ENCODE data around the gene OVAAL. TPM values are rescaled to one million over a fixed set of nuclear protein-coding genes. Genes with fewer than 3 reads are reported as not detected.

Gene OVAAL
- total and polyA plus RNA-seq, 2 of the 8 experiments (the other 6 are each of a cell fraction or from before 2014, with no cell fraction given), result not detected

- Histone ChIP-seq H3K18ac (ENCODE audit: extremely low read depth, low read length) (no peak overlapping the region), H2AK5ac (ENCODE audit: low read depth, low read length) (no peak overlapping the region), H4K20me1 (replicated peaks in 1 of 2; ENCODE audit: control insufficient read depth in 1 of 2, insufficient read depth in 2 of 2, low read length in 2 of 2) (no peaks in the 10 kb centered on the region), H3K4me1 (replicated peaks in 1 of 4; ENCODE audit: control insufficient read depth in 3 of 4, insufficient read depth in 4 of 4, low read length in 3 of 4) (peaks cover 0 to 10% (median 2%) of the 10 kb centered on the region in 4 experiments; a peak in 4 of 7 replicates), H3K79me1 (ENCODE audit: low read depth, low read length) (no peaks in the 10 kb centered on the region), H4K5ac (ENCODE audit: insufficient read length, low read depth, low read length) (no peak overlapping the region), H3K4me2 (ENCODE audit: insufficient read depth in 1 of 2, low read depth in 2 of 2, low read length in 2 of 2) (no peak overlapping the region), H2AFZ (ENCODE audit: low read length) (peak overlapping the region; percentile 85), H4K91ac (replicated peaks; ENCODE audit: insufficient read length, low read length) (no peak overlapping the region), H3K14ac (ENCODE audit: insufficient read length) (no peak overlapping the region), H3K27ac (ENCODE audit: low read depth, low read length) (no peak overlapping the region), H2BK120ac (replicated peaks; ENCODE audit: low read depth, low read length) (no peak overlapping the region), H3K36me3 (ENCODE audit: control insufficient read depth in 2 of 4, insufficient read depth in 4 of 4, low read length in 3 of 4) (no peaks in the 10 kb centered on the region), H3K23ac (ENCODE audit: insufficient read length) (no peak overlapping the region), H3K56ac (replicated peaks; ENCODE audit: insufficient read length, low read depth, low read length) (no peak overlapping the region), H3K79me2 (ENCODE audit: control insufficient read depth in 1 of 2, insufficient read depth in 2 of 2, low read length in 2 of 2) (no peaks in the 10 kb centered on the region), H2BK12ac (ENCODE audit: low read depth, low read length) (no peak overlapping the region), H3K27me3 (replicated peaks in 1 of 4; ENCODE audit: control insufficient read depth in 3 of 4, extremely low read depth in 1 of 4, insufficient read depth in 3 of 4, low read length in 3 of 4) (no peaks in the 10 kb centered on the region), H3K9me3 (ENCODE audit: insufficient read depth in 2 of 2, low read depth in 1 of 2, low read length in 1 of 2) (no peaks in the 10 kb centered on the region), H3K4me3 (ENCODE audit: extremely low read depth in 1 of 4, insufficient read depth in 2 of 4, low read depth in 3 of 4, low read length in 4 of 4) (no peak overlapping the region), H2BK20ac (ENCODE audit: low read length) (no peak overlapping the region), H2BK15ac (ENCODE audit: low read length) (no peak overlapping the region), H3K4ac (replicated peaks; ENCODE audit: insufficient read length, low read depth, low read length) (no peak overlapping the region), H2BK5ac (ENCODE audit: low read depth, low read length) (no peak overlapping the region), H3K9ac (replicated peaks in 1 of 4; ENCODE audit: extremely low read depth in 1 of 4, low read depth in 3 of 4, low read length in 3 of 4) (no peak overlapping the region), H4K8ac (ENCODE audit: extremely low read depth, insufficient read depth, low read length) (no peak overlapping the region; the same call in 1 of the 2 replicates), H3K23me2 (ENCODE audit: low read depth, low read length) (no peaks in the 10 kb centered on the region; the same call in 1 of the 2 replicates)
- CTCF ChIA-PET (ENCODE audit: partially characterized antibody), result interaction anchor here (1.2 to 1.6 kb wide), 3 partner anchors 18 to 21 kb away, joined by 3 to 5 read pairs (median 4); no protein-coding TSS in a partner anchor
- POLR2A ChIA-PET (ENCODE audit: partially characterized antibody), result interaction anchor here (1.6 kb wide), 1 partner anchor 169 kb away, joined by 4 read pairs; no protein-coding TSS in a partner anchor
- WGBS, 2 experiments (ENCODE audit: extremely low coverage in 1 of 2, insufficient coverage in 1 of 2, insufficient read length in 1 of 2, insufficient replicate concordance in 2 of 2, low coverage in 1 of 2, low lambda C conversion rate in 2 of 2, missing lambda C conversion rate in 1 of 2), result 83% methylated on average over 7 of the region's 7 CpGs; no CpG with 5 or more reads in 1 of the 2 experiments
- TF ChIP-seq NRF1 (IDR thresholded peaks at IDR 0.05; ENCODE audit: low read depth, low read length) (no peak), GTF2F1 (IDR thresholded peaks at IDR 0.05; ENCODE audit: borderline replicate concordance, low read depth, low read length) (no peak), SP2 (IDR thresholded peaks at IDR 0.05; ENCODE audit: low read length) (no peak)
- no peak for FAIRE-seq
- DNase-seq (ENCODE audit: low read depth in 1 of 2, low spot score in 2 of 2), result no peak
These were observed 51.1 kb downstream of the OVAAL start for GRCh38 chr1:180609643-180610555.
